PC-3 (cell line): ENCODE data around the gene LSMEM2.

Experiments used
- EZH2 ChIP-seq: fragments of 300-600 bp; sonication (generic); IDR thresholded peaks from one replicate; pipeline ENCODE4 v1.6.1; 2017; ENCODE audit warnings: antibody characterized with exemption, mild to moderate bottlenecking, low read length; ENCODE audit not compliant: unreplicated experiment
- TF ChIP-seq, protein P1 (sequence below): fragments of 300-600 bp; sonication (generic); conservative IDR thresholded peaks from 2 replicates; pipeline ENCODE4 v1.5.1; 2017; ENCODE audit warnings: antibody characterized with exemption, low read depth, mild to moderate bottlenecking, low read length

DNA sequence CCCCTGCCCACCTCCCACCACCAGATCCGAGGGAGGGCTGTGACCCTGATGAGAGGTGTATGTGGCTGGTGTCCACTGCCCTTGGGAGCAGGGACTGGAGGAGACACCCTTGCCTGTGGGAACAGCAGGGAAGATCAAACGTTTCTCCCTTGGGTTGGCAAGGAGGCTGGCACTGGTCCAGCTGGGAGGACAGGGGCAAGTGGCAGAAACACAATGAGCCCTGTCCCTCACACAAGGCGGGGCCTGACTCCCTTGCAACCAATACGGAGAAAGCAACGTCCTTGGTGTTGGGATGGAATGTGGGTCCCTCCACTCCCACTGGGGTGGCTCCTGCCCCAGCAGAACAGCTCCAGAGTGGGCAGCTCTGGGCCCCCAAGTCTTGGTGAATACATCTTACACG is 38.4 kb downstream of the LSMEM2 start:
- TF ChIP-seq, protein P1, sequence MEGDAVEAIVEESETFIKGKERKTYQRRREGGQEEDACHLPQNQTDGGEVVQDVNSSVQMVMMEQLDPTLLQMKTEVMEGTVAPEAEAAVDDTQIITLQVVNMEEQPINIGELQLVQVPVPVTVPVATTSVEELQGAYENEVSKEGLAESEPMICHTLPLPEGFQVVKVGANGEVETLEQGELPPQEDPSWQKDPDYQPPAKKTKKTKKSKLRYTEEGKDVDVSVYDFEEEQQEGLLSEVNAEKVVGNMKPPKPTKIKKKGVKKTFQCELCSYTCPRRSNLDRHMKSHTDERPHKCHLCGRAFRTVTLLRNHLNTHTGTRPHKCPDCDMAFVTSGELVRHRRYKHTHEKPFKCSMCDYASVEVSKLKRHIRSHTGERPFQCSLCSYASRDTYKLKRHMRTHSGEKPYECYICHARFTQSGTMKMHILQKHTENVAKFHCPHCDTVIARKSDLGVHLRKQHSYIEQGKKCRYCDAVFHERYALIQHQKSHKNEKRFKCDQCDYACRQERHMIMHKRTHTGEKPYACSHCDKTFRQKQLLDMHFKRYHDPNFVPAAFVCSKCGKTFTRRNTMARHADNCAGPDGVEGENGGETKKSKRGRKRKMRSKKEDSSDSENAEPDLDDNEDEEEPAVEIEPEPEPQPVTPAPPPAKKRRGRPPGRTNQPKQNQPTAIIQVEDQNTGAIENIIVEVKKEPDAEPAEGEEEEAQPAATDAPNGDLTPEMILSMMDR = no peak
- TF ChIP-seq EZH2 = no peak
